ENCODE data around the gene PRR22. TPM values are rescaled to one million over a fixed set of nuclear protein-coding genes. Genes with fewer than 3 reads are reported as not detected.
A peak's percentile ranks its signal among the peaks of the same experiment; 100 is the strongest.

The PRR22 gene
- total and polyA plus RNA-seq, 9 of the 15 experiments (the other 6 are each of a cell fraction or from before 2014, with no cell fraction given): 0.03 to 12.0 (median 2.0) TPM; not detected in 1

GRCh38 chr19:5803752-5804515 lies 19.4 kb upstream of the PRR22 start (continued):
- TF ChIP-seq ZNF280B (CRISPR knock-in tag; IDR thresholded peaks at IDR 0.05): no peak
- no peak for TF ChIP-seq ID3 (CRISPR knock-in tag; IDR thresholded peaks at IDR 0.05)
- TF ChIP-seq ID3 (tag; IDR thresholded peaks at IDR 0.05): peak; percentile 20; the same call in 1 of the 2 replicates
- TF ChIP-seq ESRRB (CRISPR knock-in tag; IDR thresholded peaks at IDR 0.05; ENCODE audit: borderline replicate concordance): no peak
- TF ChIP-seq, protein P1, sequence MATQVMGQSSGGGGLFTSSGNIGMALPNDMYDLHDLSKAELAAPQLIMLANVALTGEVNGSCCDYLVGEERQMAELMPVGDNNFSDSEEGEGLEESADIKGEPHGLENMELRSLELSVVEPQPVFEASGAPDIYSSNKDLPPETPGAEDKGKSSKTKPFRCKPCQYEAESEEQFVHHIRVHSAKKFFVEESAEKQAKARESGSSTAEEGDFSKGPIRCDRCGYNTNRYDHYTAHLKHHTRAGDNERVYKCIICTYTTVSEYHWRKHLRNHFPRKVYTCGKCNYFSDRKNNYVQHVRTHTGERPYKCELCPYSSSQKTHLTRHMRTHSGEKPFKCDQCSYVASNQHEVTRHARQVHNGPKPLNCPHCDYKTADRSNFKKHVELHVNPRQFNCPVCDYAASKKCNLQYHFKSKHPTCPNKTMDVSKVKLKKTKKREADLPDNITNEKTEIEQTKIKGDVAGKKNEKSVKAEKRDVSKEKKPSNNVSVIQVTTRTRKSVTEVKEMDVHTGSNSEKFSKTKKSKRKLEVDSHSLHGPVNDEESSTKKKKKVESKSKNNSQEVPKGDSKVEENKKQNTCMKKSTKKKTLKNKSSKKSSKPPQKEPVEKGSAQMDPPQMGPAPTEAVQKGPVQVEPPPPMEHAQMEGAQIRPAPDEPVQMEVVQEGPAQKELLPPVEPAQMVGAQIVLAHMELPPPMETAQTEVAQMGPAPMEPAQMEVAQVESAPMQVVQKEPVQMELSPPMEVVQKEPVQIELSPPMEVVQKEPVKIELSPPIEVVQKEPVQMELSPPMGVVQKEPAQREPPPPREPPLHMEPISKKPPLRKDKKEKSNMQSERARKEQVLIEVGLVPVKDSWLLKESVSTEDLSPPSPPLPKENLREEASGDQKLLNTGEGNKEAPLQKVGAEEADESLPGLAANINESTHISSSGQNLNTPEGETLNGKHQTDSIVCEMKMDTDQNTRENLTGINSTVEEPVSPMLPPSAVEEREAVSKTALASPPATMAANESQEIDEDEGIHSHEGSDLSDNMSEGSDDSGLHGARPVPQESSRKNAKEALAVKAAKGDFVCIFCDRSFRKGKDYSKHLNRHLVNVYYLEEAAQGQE (IDR thresholded peaks at IDR 0.05; ENCODE audit: borderline replicate concordance): peak; percentile 91
- TF ChIP-seq, protein P1 (CRISPR knock-in tag; IDR thresholded peaks at IDR 0.05; ENCODE audit: low read depth): no peak
- peak; percentile 23; the same call in 1 of the 2 replicates for TF ChIP-seq ZNF124 (CRISPR knock-in tag; IDR thresholded peaks at IDR 0.05)
- peak; percentile 74 for TF ChIP-seq STAG1 (CRISPR knock-in tag; IDR thresholded peaks at IDR 0.05; ENCODE audit: borderline replicate concordance)
- peak; percentile 83; the same call in 1 of the 2 replicates for TF ChIP-seq PRMT5 (CRISPR knock-in tag; IDR thresholded peaks at IDR 0.05)
- peak; percentile 94 for TF ChIP-seq GATAD2B (IDR thresholded peaks at IDR 0.05; ENCODE audit: borderline replicate concordance)
- TF ChIP-seq ZNF707 (CRISPR knock-in tag; conservative IDR thresholded peaks at IDR 0.05): 0 out of 2 replicates have a peak, but pooled peaks have one; percentile 12

All from K562 (cell line).